Measurements from ENCODE around the gene LRMDA. TPM values are rescaled to one million over a fixed set of nuclear protein-coding genes. Genes with fewer than 3 reads are reported as not detected.

Gene LRMDA
- total RNA-seq, 1 donor from 2014 or later = 2.1 TPM

GRCh38 chr10:75552171-75552570, 120.7 kb downstream of the LRMDA start:
- H3K4me1 Mint-ChIP-seq (ENCODE audit: low read depth, unreplicated experiment) = no peaks in the 10 kb centered on the region
- H3K9me3 Mint-ChIP-seq (ENCODE audit: unreplicated experiment) = no peaks in the 10 kb centered on the region
- H3K4me3 Mint-ChIP-seq (ENCODE audit: unreplicated experiment) = no peak overlapping the region
- no peak overlapping the region for H3K27ac Mint-ChIP-seq (ENCODE audit: unreplicated experiment)
- H3K27me3 Mint-ChIP-seq (ENCODE audit: unreplicated experiment) = peaks cover 2% of the 10 kb centered on the region
- peaks cover 9% of the 10 kb centered on the region for H3K36me3 Mint-ChIP-seq (ENCODE audit: unreplicated experiment)
- no peak for TF ChIP-seq CTCF (IDR thresholded peaks at IDR 0.05; ENCODE audit: partially characterized antibody, unreplicated experiment)
- no peak for DNase-seq

- H3K27me3 Mint-ChIP-seq (ENCODE audit: unreplicated experiment) = peaks cover 2% of the 10 kb centered on the region
- DNase-seq = no peak
- H3K36me3 Mint-ChIP-seq (ENCODE audit: unreplicated experiment) = peaks cover 9% of the 10 kb centered on the region
- no peaks in the 10 kb centered on the region for H3K9me3 Mint-ChIP-seq (ENCODE audit: unreplicated experiment)
- H3K4me3 Mint-ChIP-seq (ENCODE audit: unreplicated experiment) = no peak overlapping the region
- H3K27ac Mint-ChIP-seq (ENCODE audit: unreplicated experiment) = no peak overlapping the region
- TF ChIP-seq CTCF (IDR thresholded peaks at IDR 0.05; ENCODE audit: partially characterized antibody, unreplicated experiment) = no peak
- H3K4me1 Mint-ChIP-seq (ENCODE audit: low read depth, unreplicated experiment) = no peaks in the 10 kb centered on the region
Observed at GRCh38 chr10:75553550-75553949, 122.1 kb downstream of the LRMDA start.

GRCh38 chr10:75555323-75555722, 123.9 kb downstream of the LRMDA start:
- H3K27me3 Mint-ChIP-seq (ENCODE audit: unreplicated experiment) = peaks cover 2% of the 10 kb centered on the region
- no peak overlapping the region for H3K27ac Mint-ChIP-seq (ENCODE audit: unreplicated experiment)

GRCh38 chr10:75556320-75556719, 124.9 kb downstream of the LRMDA start:
- Mint-ChIP-seq H3K9me3 (ENCODE audit: unreplicated experiment) (no peaks in the 10 kb centered on the region), H3K36me3 (ENCODE audit: unreplicated experiment) (peaks cover 9% of the 10 kb centered on the region), H3K27me3 (ENCODE audit: unreplicated experiment) (peaks cover 2% of the 10 kb centered on the region), H3K4me3 (ENCODE audit: unreplicated experiment) (no peak overlapping the region), H3K27ac (ENCODE audit: unreplicated experiment) (no peak overlapping the region), H3K4me1 (ENCODE audit: low read depth, unreplicated experiment) (no peaks in the 10 kb centered on the region)
- no peak for DNase-seq
- TF ChIP-seq CTCF (IDR thresholded peaks at IDR 0.05; ENCODE audit: partially characterized antibody, unreplicated experiment) = no peak

More at GRCh38 chr10:75555323-75555722, 123.9 kb downstream of the LRMDA start:
- Mint-ChIP-seq H3K9me3 (ENCODE audit: unreplicated experiment) (no peaks in the 10 kb centered on the region), H3K4me3 (ENCODE audit: unreplicated experiment) (no peak overlapping the region), H3K36me3 (ENCODE audit: unreplicated experiment) (peaks cover 9% of the 10 kb centered on the region), H3K4me1 (ENCODE audit: low read depth, unreplicated experiment) (no peaks in the 10 kb centered on the region)
- TF ChIP-seq CTCF (IDR thresholded peaks at IDR 0.05; ENCODE audit: partially characterized antibody, unreplicated experiment) = no peak
- no peak for DNase-seq

- Mint-ChIP-seq H3K4me1 (ENCODE audit: low read depth, unreplicated experiment) (no peaks in the 10 kb centered on the region), H3K4me3 (ENCODE audit: unreplicated experiment) (no peak overlapping the region), H3K27ac (ENCODE audit: unreplicated experiment) (no peak overlapping the region), H3K36me3 (ENCODE audit: unreplicated experiment) (peaks cover 14% of the 10 kb centered on the region), H3K9me3 (ENCODE audit: unreplicated experiment) (peaks cover 9% of the 10 kb centered on the region), H3K27me3 (ENCODE audit: unreplicated experiment) (peaks cover 3% of the 10 kb centered on the region)
- no peak for TF ChIP-seq CTCF (IDR thresholded peaks at IDR 0.05; ENCODE audit: partially characterized antibody, unreplicated experiment)
- DNase-seq = no peak
Observed at GRCh38 chr10:75565286-75566251, 134.1 kb downstream of the LRMDA start.
